GM21381 (cell line): ENCODE data around the gene OR10V1.
"Not testable (repeated sequence)": the region's sequence is repeated elsewhere in the genome, so short reads cannot be mapped to it uniquely, and the experiment has no call there.

ENCODE experiments used
- ATAC-seq: cut with Tn5 transposase; IDR thresholded peaks from one replicate; pipeline ENCODE4 v1.9.1; 2021; ENCODE audit warnings: mild to moderate bottlenecking, moderate library complexity; ENCODE audit not compliant: unreplicated experiment

The OR10V1 gene

DNA sequence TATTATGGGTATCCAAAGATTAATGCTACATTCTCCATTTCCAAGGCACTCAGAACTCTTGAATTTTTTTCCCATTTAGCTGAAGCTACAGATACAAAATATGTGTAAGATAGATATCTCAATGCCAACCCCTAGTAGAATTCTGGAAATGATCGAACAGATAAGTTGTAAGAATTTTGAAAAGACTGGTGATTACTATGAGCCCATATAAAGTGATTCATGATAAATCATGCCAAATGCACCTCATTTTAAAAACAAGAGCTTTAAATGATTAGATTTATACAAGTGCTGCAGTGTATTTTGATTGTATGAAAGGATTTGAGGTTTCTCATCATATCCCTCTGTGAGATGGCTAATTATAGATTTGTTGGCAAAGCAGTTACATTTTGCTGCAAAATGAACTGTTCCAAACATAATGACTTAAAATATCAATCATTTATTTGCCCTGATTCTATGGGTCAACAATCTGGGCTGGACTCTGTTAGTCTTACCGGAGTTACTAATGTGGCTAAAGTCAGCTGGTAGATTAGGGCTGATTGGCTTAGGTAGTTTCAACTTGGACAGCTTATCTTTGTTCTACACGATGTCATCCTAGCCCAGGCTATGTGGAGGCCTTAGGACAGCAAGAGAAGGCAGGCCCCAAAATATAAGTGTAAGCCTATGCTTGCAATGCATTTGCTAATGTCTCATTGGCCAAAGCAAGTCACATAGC is 3.4 kb downstream of the OR10V1 start:
- no peak for ATAC-seq

DNA sequence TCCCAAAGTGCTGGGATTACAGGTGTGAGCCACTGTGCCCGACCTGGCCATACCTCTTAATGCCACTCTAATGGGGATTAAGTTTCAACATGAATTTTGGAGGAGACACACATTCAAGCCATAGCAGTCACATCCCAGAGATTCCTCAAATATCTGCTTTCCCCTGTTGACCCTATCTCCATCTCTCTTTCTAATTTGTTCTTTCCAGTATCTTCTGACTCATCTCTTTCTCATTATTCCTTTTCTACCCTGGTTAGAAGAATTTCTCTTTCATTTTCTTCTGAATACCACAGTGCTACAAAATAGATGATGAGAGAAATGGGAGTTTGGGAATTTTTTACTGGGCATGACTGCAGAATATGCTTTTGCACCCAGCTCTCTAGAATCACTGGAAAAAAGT is 5.1 kb downstream of the OR10V1 start:
- no peak for ATAC-seq

DNA sequence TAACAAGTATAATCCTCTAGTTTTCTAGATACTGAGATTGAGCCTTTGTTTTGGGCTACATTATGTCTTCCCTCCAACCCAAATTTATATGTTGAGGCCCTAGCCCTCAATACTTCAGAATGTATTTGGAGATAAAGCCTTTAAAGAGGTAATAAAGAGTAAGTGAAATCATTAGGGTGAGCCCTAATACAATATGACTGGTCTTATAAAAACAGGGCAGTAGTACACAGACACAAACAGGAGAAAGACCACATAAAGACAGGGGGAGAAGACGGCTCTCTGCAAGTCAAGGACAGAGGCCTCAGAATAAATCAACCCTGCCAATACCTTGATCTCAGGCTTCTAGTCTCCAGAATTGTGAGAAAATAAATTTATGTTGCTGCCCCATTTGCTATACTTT is 6.3 kb downstream of the OR10V1 start:
- no peak for ATAC-seq

DNA sequence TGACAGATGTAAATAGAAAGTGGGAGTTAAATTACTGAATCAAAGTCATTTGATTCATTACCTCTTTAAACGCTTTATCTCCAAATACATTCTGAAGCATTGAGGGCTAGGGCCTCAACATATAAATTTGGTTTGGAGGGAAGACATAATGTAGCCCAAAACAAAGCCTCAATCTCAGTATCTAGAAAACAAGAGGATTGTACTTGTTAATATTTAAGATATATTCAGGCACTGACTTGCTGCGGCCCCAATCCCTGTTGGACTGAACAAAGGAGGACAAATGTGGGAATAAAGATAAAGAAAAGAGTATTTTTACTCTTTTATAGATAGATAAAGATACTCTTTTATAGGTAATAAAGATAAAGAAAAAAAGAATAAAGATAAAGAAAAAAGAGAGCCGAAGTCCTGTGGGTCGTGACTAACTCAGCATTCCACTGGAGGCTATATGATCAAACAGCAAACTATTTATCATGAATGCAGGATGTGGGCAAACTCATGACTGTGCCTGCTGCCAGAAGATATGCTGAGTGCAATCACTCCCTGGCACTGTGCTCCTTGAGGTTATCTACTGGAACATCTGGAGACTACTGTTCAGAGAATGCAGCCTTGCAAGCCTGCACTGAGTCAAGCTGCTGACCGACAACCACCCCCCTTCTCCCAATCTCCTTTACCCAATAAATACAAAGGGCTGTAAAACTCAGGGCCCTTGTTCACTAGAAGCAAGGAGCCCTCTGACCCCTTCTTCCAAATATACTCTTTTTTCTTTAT is 6.9 kb downstream of the OR10V1 start:
- ATAC-seq = no peak

DNA sequence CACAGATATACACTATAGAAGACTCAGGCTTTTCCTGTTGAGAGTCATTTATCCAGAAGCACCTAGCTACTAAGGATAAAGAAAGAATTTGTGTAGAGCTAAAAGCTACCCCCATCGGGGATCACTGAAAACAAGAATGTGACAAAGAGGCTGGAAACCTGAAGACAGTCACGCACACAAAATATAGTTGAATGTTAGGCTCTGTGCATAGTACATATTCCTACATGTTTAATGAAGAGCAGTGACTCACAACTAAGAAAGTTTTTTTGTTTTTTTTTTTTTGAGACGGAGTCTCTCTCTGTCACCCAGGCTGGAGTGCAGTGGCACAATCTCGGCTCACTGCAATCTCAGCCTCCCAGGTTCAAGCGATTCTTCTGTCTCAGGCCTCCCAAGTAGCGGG is 8.4 kb downstream of the OR10V1 start:
- ATAC-seq = no peak

DNA sequence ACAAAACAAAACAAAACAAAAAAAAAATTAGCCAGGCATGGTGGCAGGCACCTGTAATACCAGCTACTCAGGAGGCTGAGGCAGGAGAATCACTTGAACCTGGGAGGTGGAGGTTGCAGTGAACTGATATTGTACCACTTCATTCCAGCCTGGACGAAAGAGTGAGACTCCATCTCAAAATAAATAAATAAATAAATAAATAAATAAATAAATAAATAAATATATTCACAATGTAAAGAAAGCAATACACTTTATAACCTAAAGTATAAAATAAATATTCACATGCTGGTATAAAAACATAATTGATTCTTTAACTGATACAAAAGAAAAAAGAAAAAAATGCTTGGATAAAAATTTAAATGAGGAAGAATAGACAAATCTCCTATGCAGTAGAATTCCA is 10.1 kb downstream of the OR10V1 start:
- not testable (repeated sequence) for ATAC-seq

DNA sequence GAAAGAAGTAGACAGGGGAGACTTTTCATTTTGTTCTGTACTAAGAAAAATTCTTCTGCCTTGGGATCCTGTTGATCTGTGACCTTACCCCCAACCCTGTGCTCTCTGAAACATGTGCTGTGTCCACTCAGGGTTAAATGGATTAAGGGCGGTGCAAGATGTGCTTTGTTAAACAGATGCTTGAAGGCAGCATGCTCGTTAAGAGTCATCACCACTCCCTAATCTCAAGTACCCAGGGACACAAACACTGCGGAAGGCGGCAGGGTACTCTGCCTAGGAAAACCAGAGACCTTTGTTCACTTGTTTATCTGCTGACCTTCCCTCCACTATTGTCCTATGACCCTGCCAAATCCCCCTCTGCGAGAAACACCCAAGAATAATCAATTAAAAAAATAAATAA is 13.5 kb downstream of the OR10V1 start:
- ATAC-seq = not testable (repeated sequence)

DNA sequence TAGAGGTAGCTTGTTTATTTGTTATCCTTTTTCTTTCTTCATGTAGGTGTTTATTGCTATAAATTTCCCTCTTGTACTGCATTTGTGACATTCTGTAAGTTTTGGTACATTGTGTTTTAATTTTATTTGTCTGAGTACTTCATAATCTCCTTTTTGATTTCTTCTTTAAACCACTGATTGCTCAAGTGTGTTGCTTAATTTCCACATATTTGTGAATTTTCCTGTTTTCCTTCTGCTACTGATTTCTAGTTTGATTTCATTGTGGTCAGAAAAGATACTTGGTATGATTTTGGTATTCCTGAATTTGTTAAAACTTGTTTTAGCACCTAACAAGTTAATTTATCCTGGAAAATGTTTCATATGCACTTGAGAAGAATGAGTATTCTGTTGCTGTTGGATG is 15.1 kb downstream of the OR10V1 start:
- ATAC-seq = no peak

DNA sequence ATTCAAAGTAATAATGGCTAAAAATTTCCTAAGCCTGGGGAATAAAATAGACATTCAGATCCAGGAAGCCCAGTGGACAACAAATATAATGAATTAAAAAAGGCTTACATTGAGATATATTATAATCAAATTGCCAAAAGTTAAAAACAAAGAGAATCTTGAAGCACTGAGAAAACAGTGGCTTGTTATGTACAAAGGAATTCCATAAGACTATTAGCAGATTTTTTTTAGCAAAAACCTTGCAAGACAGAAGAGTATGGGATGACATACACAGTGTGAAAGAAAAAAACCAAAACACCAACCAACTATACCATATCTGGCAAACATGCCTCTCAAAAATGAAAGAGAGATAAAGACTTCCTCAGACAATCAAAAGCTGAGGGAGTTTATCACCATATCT is 20.7 kb downstream of the OR10V1 start:
- no peak for ATAC-seq

DNA sequence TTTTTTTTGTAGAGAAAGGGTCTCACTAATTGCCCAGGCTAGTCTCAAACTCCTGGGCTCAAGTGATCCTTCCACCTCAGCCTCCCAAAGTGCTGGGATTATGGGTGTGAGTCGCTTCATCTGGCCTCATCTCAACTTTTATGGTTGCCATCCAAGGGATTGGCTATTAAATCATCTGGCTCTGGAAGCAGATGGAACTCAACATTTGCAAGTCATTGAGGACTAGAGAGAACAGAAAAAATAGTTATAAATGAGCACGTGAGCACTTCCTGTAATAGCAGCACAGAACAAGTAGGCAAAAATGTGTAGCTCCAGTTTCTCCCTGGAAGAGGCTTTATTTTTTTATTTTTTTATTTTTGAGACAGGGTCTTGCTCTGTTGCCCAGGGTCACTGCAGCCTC is 22.5 kb downstream of the OR10V1 start:
- ATAC-seq = no peak

DNA sequence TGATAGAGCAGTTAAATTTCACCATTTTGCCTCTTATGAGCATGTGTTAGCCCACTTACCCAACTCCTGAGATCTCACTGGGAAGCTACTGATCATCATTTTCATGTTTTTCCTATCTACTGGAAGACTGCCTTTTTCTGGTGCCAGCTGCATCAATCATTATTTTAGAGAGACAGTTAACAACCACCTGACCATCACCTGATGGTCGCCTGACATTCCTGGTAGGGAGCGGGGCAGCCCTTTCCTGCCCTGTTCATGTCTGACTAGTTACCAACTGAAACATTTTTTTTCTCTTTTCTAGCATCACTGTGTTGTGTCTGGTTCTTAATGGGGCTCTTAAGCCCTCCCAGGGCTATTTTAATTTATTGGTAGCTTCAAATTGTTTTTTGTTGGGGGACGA is 24.6 kb downstream of the OR10V1 start:
- ATAC-seq = no peak

DNA sequence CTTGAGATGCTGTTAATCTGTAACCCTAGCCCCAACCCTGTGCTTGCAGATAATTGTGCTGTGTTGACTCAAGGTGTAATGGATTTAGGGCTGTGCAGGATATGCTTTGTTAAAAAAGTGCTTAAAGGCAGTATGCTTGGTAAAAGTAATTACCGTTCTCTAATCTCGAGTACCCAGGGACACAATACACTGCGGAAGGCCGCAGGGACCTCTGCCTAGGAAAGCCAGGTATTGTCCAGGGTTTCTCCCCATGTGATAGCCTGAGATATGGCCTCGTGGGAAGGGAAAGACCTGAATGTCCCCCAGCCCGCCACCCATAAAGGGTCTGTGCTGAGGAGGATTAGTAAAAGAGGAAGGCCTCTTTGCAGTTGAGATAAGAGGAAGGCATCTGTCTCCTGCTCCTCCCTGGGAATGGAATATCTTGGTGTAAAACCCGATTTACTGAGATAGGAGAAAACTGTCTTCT is 32.4 kb downstream of the OR10V1 start:
- ATAC-seq = not testable (repeated sequence)

DNA sequence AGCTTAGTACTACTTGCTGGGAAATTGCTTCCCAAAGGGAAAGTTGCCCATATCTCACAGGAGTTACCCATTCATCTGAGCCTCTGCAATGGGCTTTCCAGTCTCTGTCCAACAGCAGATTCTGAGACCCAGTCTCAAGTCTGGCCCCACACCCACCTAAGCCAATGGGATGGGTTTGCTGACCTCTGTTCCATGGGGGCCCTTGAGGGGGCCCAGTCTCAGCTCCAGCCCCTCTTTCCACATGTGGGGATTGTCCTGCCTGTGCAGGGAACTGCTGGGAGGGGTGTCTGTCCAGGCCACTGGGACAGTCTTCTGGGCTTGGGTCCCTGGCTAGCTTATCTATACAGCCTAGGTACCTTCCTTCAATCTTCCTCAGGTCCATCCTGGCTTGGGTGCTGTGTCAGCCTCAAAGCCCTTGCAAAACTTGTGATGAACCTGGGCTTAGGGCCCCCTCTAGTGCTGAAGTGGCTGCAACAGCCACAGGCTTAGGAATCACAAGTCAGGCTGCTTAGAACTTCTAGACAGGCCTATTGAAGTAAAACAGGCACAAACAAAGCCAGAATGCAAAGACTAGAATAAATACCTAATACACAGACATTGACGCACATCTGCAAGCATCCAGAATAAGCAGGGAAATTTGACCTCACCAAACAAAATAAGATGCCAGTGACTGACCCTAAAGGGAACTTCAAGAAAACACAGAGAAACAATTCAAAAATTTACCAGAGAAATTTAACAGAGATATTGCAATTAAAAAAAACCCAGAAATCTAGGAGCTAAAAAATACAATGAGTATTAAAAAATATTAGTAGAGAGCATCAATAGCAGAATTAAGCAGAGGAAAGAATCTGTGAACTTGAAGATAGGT is 33.1 kb downstream of the OR10V1 start:
- ATAC-seq = peak; percentile 77

DNA sequence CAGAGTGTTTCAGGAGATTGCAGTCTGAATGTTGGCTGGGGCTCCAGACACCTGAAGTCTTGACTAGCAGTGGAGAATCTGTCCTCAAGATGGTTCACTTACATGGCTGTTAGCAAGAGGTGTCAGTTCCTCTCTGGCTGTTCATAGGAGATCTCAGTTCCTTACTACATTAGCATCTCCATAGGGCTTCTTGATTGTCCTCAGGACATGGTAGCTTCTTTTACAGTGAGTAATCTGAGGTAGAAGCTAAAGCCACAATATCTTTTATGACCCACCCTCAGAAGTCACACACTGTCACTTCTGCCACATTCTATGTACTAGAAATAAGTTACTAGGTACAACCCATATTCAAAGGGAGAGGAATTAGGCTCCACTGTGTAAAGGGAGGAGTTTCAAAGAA is 34.3 kb downstream of the OR10V1 start:
- ATAC-seq = no peak

DNA sequence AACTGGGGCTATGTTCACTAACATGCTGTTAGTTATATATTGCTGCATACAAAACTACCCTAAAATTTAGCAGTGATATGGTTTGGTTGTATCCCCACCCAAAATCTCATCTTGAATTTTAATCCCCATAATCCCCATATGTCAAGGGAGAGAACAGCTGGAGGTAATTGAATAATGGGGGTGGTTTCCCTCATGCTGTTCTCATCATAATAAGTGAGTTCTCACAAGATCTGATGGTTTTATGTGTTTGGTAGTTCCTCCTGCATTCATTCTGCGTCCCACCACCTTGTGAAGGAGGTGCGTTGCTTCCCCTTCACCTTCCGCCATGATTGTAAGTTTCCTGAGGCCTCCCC is 34.9 kb downstream of the OR10V1 start:
- ATAC-seq = no peak

DNA sequence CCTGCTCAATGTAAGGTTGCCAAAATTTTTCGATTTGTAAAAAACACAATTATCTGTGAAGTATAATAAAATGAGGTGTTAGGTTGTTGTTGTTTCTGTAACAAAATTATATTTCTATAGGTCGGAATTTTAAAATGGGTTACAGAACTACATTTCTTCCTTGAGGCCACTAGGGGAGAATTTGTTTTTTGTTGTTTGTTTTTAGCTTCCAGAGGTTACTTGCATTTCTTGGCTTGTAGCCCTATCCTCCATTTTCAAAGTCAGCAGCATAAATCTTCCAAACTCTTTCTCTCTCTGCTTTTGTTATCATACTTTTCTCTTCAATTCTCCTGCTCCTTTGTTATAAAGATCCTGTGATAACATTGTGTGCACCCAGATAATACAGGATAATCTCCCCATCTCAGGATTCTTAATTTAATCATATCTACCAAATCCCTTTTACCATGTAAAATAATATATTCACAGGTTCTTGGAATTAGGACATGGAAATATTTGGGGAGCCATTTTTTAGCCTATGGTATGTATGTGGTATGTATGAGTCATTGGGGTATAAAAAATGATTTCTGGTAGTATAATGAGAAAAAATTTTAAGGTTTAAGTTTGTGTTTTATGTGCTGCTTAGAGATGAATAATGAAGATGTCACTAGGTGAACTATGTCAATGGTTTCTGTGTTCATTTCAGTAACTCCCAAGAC is 35.4 kb downstream of the OR10V1 start:
- ATAC-seq = no peak

DNA sequence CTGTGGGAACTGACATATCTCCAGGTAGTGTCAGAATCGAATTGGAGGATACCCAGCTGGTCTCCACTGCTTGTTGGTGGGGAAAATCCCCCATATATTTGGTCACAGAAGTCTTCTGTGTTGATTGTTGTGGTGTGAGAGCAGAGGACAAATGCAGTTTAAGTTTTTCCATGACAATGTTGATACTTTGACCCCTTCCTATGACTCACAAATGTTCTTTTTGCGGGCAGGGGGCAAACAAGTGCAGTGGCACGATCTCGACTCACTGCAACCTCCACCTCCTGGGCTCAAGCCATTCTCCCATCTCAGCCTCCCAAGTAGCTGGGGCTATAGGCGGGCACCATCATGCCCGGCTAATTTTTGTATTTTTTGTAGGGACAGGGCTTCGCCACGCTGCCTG is 37.4 kb downstream of the OR10V1 start:
- ATAC-seq = no peak

DNA sequence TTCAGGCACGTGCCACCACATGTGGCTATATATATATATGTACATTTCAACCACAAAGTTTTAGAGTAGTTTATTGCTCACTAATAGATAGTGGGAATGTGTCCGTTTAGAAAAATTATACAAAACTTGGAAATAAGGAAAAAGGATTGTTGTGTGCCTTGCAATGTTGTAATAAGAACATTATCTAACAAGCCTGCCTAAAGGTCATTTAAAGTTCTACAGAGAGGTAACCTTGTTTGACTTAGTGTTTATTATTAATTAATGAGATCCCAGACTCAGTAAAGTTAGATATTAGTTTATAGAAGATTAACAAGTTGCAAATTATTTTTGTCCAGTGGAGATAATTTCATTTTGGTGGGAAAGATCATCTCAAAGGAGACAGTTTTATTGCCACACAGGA is 39.4 kb downstream of the OR10V1 start:
- no peak for ATAC-seq

DNA sequence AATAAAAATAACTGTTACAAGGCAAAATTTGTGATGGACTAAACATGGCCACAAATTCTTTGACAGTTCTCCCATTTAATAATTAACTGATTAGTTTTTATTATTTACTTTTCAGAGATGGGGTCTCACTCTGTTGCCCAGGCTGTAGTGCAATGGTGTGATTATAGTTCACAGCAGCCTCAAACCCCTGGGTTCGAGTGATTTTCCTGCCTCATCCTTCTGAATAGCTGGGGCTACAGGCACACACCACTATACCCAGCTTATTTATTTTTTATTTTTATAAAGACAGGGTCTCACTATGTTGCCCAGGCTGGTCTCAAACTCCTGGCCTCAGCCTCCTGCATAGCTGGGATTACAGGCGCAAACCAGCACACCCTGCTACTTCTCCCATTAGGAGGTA is 40.4 kb downstream of the OR10V1 start:
- ATAC-seq = no peak

DNA sequence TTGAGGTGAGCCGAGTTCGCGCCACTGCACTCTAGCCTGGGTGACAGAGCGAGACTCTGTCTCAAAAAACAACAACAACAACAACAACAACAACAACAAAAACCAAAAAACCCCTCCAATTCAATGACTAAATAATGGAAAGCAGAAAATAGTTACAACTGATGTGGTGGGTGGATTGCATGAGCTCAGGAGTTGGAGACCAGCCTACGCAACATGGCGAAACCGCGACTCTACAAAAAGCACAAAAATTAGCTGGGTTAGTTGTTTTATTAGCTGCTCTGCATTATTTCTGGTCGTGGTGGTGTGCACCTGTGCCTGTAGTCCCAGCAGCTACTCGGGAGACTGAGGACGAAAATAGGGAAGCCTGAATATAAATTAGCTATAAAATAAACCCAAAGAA is 42.2 kb downstream of the OR10V1 start:
- no peak for ATAC-seq

DNA sequence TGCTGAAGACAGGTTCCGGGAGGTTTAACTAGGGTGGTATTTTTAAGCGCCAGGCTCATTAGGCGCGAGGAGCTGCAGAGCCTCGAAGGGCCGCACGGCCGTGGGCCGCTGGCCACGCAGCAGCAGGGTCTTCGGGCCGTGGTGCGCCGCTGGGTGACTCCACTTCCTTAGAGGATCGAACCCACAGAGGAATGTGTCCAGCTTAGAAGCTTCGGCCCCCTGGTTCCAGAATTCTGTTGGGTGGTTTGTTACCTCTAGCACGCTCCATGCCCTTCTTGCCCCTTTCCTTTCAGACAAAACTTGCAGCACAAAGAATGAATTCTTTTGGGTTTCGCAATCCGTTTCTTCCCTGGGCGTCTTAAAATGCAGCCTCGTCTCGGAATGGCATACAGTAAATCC is 44.0 kb downstream of the OR10V1 start:
- peak; percentile 12 for ATAC-seq
